HEK293T (cell line): ENCODE data around the gene TLCD2.

Source experiments
- CTCF ChIA-PET: fragments of 350-600 bp; formaldehyde crosslinking; extraction: SDS; loops from one replicate; lab custom pipeline; 2021; ENCODE audit warnings: antibody characterized with exemption, inconsistent platforms; lab: Yijun Ruan, JAX
- POLR2A ChIA-PET: fragments of 350-600 bp; formaldehyde crosslinking; extraction: SDS; loops from one replicate; lab custom pipeline; 2020; ENCODE audit warnings: antibody characterized with exemption, inconsistent platforms; lab: Yijun Ruan, JAX
- DNase-seq: peaks from one replicate; pipeline ENCODE4 v3.0.0; 2012; ENCODE audit warnings: mixed read lengths; ENCODE audit errors: extremely low spot score
- ARNT ChIP-seq: fragments of 450-650 bp; IDR thresholded peaks from 2 replicates; pipeline ENCODE4 v1.6.1; 2017; ENCODE audit warnings: mild to moderate bottlenecking
- BHLHE40 ChIP-seq: fragments of 450-650 bp; IDR thresholded peaks from 2 replicates; pipeline ENCODE4 v1.6.1; 2016; ENCODE audit warnings: mild to moderate bottlenecking, moderate library complexity, borderline replicate concordance
- CTBP1 ChIP-seq: fragments of 450-650 bp; IDR thresholded peaks from 2 replicates; pipeline ENCODE4 v1.6.1; 2016; ENCODE audit warnings: borderline replicate concordance
- ELF4 ChIP-seq: fragments of 450-650 bp; IDR thresholded peaks from 2 replicates; pipeline ENCODE4 v1.6.1; 2017; ENCODE audit warnings: antibody characterized with exemption
- FOXA1 ChIP-seq: fragments of 450-650 bp; IDR thresholded peaks from 2 replicates; pipeline ENCODE4 v1.6.1; 2016; ENCODE audit warnings: mild to moderate bottlenecking
- FOXK2 ChIP-seq: fragments of 450-650 bp; IDR thresholded peaks from 2 replicates; pipeline ENCODE4 v1.6.1; 2016; ENCODE audit warnings: mild to moderate bottlenecking
- FOXM1 ChIP-seq: fragments of 450-650 bp; IDR thresholded peaks from 2 replicates; pipeline ENCODE4 v1.6.1; 2017; ENCODE audit warnings: mild to moderate bottlenecking, borderline replicate concordance
- HDGF ChIP-seq: fragments of 450-650 bp; IDR thresholded peaks from 2 replicates; pipeline ENCODE4 v1.6.1; 2017; ENCODE audit warnings: antibody characterized with exemption, borderline replicate concordance
- L3MBTL2 ChIP-seq: fragments of 450-650 bp; conservative IDR thresholded peaks from 2 replicates; pipeline ENCODE4 v1.6.1; 2016; ENCODE audit warnings: mild to moderate bottlenecking
- LEF1 ChIP-seq: fragments of 450-650 bp; IDR thresholded peaks from 2 replicates; pipeline ENCODE4 v1.6.1; 2017; ENCODE audit warnings: mild to moderate bottlenecking, borderline replicate concordance
- NFRKB ChIP-seq: fragments of 450-650 bp; IDR thresholded peaks from 2 replicates; pipeline ENCODE4 v1.6.1; 2016; ENCODE audit warnings: mild to moderate bottlenecking, moderate library complexity
- SP1 ChIP-seq: fragments of 450-650 bp; IDR thresholded peaks from 2 replicates; pipeline ENCODE4 v1.6.1; 2017
- SUZ12 ChIP-seq: fragments of 450-650 bp; IDR thresholded peaks from 2 replicates; pipeline ENCODE4 v1.6.1; 2016; ENCODE audit warnings: mild to moderate bottlenecking
- TARDBP ChIP-seq: fragments of 450-650 bp; IDR thresholded peaks from 2 replicates; pipeline ENCODE4 v1.6.1; 2016
- ZNF384 ChIP-seq: fragments of 450-650 bp; IDR thresholded peaks from 2 replicates; pipeline ENCODE4 v1.6.1; 2016
- TF ChIP-seq, protein P1 (sequence below): fragments of 450-650 bp; IDR thresholded peaks from 2 replicates; pipeline ENCODE4 v1.6.1; 2016

TLCD2 gene

GRCh38 chr17:1737531-1738291 is 27.5 kb upstream of the TLCD2 start:
- ChIA-PET POLR2A (no interaction called here), CTCF (no interaction called here)
- TF ChIP-seq CTBP1: no peak
- no peak for TF ChIP-seq ARNT
- no peak for TF ChIP-seq BHLHE40
- no peak for TF ChIP-seq ELF4
- no peak for TF ChIP-seq TARDBP
- TF ChIP-seq SP1: no peak
- no peak for TF ChIP-seq LEF1
- TF ChIP-seq L3MBTL2: no peak
- no peak for TF ChIP-seq HDGF
- no peak for TF ChIP-seq FOXK2
- TF ChIP-seq NFRKB: no peak
- TF ChIP-seq ZNF384: no peak
- no peak for TF ChIP-seq FOXM1
- TF ChIP-seq SUZ12: no peak
- no peak for TF ChIP-seq FOXA1
- TF ChIP-seq, protein P1, sequence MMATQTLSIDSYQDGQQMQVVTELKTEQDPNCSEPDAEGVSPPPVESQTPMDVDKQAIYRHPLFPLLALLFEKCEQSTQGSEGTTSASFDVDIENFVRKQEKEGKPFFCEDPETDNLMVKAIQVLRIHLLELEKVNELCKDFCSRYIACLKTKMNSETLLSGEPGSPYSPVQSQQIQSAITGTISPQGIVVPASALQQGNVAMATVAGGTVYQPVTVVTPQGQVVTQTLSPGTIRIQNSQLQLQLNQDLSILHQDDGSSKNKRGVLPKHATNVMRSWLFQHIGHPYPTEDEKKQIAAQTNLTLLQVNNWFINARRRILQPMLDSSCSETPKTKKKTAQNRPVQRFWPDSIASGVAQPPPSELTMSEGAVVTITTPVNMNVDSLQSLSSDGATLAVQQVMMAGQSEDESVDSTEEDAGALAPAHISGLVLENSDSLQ: no peak
- no peak for DNase-seq

GRCh38 chr17:1736348-1737281 is 26.4 kb upstream of the TLCD2 start:
- ChIA-PET CTCF (interaction anchor here (0.8 kb wide), 1 partner anchor 20 kb away, joined by 3 read pairs; no protein-coding TSS in a partner anchor), POLR2A (interaction anchor here (0.8 to 0.9 kb wide), 2 partner anchors 12 to 25 kb away, joined by 3 to 4 read pairs; partner anchors contain the start of genes SERPINF1 and WDR81)
- TF ChIP-seq CTBP1 (no peak), FOXK2 (no peak), HDGF (no peak), FOXA1 (no peak), BHLHE40 (no peak), ARNT (no peak), L3MBTL2 (no peak), ELF4 (no peak)
- DNase-seq: no peak

DNA sequence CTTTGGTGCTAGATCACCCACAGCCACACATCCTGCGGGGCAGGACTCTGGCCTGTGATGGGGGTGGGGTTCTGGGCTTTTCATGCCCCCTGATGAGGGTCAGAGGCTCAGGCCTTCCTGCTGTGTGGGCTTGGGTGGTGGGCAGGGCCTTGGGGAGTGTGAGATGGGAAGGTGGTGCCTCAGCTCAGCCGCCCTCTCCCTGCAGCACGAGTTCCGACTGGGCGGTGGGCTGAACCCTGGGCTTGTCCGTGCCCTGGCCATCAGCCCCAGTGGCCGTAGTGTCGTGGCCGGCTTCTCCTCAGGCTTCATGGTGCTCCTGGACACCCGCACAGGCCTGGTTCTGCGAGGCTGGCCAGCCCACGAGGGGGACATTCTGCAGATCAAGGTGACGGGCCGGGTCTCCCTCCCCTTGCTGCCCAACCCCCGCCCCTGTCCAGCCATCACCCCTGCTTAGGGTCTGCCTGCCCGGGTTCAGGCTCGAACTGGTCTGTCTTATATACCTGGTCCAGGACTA is 25.7 kb upstream of the TLCD2 start:
- no peak for DNase-seq
- no peak for TF ChIP-seq LEF1
- TF ChIP-seq BHLHE40: no peak
- TF ChIP-seq ELF4: no peak
- no peak for TF ChIP-seq ZNF384
- TF ChIP-seq FOXA1: no peak
- TF ChIP-seq ARNT: no peak
- no peak for TF ChIP-seq CTBP1
- TF ChIP-seq, protein P1: no peak
- TF ChIP-seq TARDBP: no peak
- no peak for TF ChIP-seq FOXK2
- no peak for TF ChIP-seq L3MBTL2
- TF ChIP-seq NFRKB: no peak
- TF ChIP-seq SUZ12: no peak
- no peak for TF ChIP-seq FOXM1
- no peak for TF ChIP-seq HDGF
- TF ChIP-seq SP1: no peak
- ChIA-PET POLR2A (no interaction called here), CTCF (interaction anchor here (0.8 kb wide), 1 partner anchor 20 kb away, joined by 3 read pairs; no protein-coding TSS in a partner anchor)

- TF ChIP-seq, protein P1: no peak
- TF ChIP-seq BHLHE40 (no peak), CTBP1 (no peak), HDGF (no peak), ARNT (no peak), ZNF384 (no peak), FOXM1 (no peak), LEF1 (no peak), L3MBTL2 (no peak), FOXK2 (no peak), SUZ12 (no peak), NFRKB (no peak), FOXA1 (no peak), TARDBP (no peak), ELF4 (no peak)
- POLR2A ChIA-PET: no interaction called here
- DNase-seq: no peak
- CTCF ChIA-PET: no interaction called here
Observed at GRCh38 chr17:1735418-1735817, 25.2 kb upstream of the TLCD2 start.

DNA sequence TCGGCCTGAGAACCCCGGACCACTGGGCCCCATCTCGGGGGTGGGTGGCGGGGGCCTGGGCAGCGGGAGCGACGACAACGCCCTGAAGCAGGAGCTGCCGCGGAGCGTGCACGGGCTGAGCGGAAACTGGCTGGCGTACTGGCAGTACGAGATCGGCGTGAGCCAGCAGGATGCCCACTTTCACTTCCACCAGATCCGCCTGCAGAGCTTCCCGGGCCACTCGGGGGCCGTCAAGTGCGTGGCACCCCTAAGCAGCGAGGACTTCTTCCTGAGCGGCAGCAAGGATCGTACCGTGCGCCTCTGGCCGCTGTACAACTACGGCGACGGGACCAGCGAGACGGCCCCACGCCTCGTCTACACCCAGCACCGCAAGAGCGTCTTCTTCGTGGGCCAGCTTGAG is 23.6 kb upstream of the TLCD2 start:
- CTCF ChIA-PET: no interaction called here
- POLR2A ChIA-PET: no interaction called here
- no peak for TF ChIP-seq CTBP1
- TF ChIP-seq NFRKB: no peak
- TF ChIP-seq FOXM1: no peak
- no peak for TF ChIP-seq FOXA1
- no peak for TF ChIP-seq SUZ12
- no peak for TF ChIP-seq L3MBTL2
- no peak for TF ChIP-seq SP1
- no peak for TF ChIP-seq ARNT
- TF ChIP-seq BHLHE40: no peak
- TF ChIP-seq ELF4: no peak
- no peak for TF ChIP-seq TARDBP
- no peak for TF ChIP-seq ZNF384
- no peak for TF ChIP-seq FOXK2
- TF ChIP-seq LEF1: no peak
- TF ChIP-seq, protein P1: no peak
- no peak for TF ChIP-seq HDGF
- DNase-seq: no peak
